ENCODE results near the gene TMOD4. TPM values are rescaled to one million over a fixed set of nuclear protein-coding genes. Genes with fewer than 3 reads are reported as not detected.

The TMOD4 gene
- total RNA-seq, 1 donor from 2014 or later = not detected

DNA sequence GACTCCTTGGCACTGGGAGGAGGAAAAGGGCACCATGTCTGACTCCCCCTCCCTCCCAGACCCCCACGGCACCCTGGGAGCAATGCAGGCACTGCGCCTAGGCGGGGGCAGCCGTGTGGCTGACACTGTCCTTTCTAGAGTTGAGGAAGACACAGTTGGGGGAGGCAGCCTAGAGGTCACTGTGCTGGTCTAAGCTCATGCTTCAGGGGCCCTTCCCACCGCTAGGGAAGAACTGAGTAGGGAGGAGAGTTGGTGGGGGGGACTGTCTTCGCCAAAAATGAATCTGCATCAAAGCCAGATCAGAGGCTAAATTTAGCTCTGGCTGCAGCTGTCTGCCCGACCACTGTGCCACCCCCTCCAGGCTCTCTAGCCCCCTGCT, 32.7 kb downstream of the TMOD4 start:
- Histone ChIP-seq H3K36me3 (ENCODE audit: control insufficient read depth, insufficient read depth, low read length) (no peaks in the 10 kb centered on the region), H3K27me3 (ENCODE audit: control insufficient read depth, insufficient read depth, low read length) (peaks cover 2% of the 10 kb centered on the region), H3K4me3 (ENCODE audit: low read depth, low read length) (no peak overlapping the region)
- FAIRE-seq (no peak), DNase-seq (ENCODE audit: low read depth) (no peak)
- TF ChIP-seq, protein P1, sequence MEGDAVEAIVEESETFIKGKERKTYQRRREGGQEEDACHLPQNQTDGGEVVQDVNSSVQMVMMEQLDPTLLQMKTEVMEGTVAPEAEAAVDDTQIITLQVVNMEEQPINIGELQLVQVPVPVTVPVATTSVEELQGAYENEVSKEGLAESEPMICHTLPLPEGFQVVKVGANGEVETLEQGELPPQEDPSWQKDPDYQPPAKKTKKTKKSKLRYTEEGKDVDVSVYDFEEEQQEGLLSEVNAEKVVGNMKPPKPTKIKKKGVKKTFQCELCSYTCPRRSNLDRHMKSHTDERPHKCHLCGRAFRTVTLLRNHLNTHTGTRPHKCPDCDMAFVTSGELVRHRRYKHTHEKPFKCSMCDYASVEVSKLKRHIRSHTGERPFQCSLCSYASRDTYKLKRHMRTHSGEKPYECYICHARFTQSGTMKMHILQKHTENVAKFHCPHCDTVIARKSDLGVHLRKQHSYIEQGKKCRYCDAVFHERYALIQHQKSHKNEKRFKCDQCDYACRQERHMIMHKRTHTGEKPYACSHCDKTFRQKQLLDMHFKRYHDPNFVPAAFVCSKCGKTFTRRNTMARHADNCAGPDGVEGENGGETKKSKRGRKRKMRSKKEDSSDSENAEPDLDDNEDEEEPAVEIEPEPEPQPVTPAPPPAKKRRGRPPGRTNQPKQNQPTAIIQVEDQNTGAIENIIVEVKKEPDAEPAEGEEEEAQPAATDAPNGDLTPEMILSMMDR (IDR thresholded peaks at IDR 0.05; ENCODE audit: insufficient read depth, low read length, severe bottlenecking) = no peak

DNA sequence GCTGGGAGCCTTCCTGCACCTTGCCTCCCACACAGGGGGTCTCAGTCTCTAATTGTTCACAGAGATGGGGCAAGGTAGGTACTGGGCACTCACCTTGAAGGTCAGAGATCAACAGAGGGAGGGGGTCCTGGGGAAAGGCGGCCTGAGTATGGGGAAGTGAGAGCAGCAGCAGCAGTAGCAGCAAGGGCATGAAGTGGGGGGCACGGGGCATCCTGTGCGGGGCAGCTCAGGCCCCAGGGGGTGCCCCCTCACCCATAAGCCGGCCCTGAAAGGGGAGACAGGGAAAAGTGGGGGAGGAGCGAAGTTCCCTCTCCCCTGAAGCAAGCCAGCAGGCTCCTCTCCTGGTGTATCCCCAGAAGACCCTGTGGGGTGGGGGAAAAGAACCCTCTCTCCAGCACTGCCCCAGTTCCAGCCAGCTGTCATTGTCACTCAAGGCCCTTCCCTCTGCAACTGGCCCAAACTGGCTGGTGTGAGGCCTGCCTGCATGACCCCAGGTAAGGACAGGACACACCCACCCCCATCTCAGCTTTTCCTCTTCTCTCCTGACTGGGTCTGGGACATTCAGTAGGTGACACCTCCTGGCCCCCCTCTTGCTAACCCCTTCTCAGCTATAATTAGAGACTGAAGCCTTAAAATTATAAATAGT, 33.2 kb downstream of the TMOD4 start:
- Histone ChIP-seq H3K36me3 (ENCODE audit: control insufficient read depth, insufficient read depth, low read length) (no peaks in the 10 kb centered on the region), H3K4me3 (ENCODE audit: low read depth, low read length) (no peak overlapping the region), H3K27me3 (ENCODE audit: control insufficient read depth, insufficient read depth, low read length) (peaks cover 2% of the 10 kb centered on the region)
- no peak for DNase-seq (ENCODE audit: low read depth)
- FAIRE-seq = no peak
- TF ChIP-seq, protein P1 (IDR thresholded peaks at IDR 0.05; ENCODE audit: insufficient read depth, low read length, severe bottlenecking) = no peak

DNA sequence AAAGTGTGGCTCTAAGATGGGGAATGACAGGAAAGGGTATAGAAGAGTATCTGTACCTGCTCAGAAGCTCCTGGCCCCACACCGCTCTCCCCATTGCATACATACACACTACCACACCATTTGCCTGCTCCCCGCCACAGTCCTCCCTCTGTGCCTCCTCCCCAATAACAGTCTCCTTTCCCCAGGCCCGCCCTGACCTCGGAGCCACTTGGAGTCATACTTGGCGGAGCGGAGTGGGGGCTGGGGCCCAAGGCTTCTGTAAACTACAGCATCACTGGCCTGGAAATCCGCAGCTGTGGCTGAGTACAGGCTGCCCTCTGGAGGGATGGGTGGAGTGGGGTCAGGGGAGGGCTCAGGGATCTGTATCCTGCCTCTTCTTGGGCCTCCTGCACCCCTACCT, 38.0 kb downstream of the TMOD4 start:
- Histone ChIP-seq H3K27me3 (ENCODE audit: control insufficient read depth, insufficient read depth, low read length) (no peaks in the 10 kb centered on the region), H3K4me3 (ENCODE audit: low read depth, low read length) (no peak overlapping the region), H3K36me3 (ENCODE audit: control insufficient read depth, insufficient read depth, low read length) (no peaks in the 10 kb centered on the region)
- no peak for DNase-seq (ENCODE audit: low read depth)
- FAIRE-seq = peak; percentile 52
- TF ChIP-seq, protein P1 (IDR thresholded peaks at IDR 0.05; ENCODE audit: insufficient read depth, low read length, severe bottlenecking) = no peak

DNA sequence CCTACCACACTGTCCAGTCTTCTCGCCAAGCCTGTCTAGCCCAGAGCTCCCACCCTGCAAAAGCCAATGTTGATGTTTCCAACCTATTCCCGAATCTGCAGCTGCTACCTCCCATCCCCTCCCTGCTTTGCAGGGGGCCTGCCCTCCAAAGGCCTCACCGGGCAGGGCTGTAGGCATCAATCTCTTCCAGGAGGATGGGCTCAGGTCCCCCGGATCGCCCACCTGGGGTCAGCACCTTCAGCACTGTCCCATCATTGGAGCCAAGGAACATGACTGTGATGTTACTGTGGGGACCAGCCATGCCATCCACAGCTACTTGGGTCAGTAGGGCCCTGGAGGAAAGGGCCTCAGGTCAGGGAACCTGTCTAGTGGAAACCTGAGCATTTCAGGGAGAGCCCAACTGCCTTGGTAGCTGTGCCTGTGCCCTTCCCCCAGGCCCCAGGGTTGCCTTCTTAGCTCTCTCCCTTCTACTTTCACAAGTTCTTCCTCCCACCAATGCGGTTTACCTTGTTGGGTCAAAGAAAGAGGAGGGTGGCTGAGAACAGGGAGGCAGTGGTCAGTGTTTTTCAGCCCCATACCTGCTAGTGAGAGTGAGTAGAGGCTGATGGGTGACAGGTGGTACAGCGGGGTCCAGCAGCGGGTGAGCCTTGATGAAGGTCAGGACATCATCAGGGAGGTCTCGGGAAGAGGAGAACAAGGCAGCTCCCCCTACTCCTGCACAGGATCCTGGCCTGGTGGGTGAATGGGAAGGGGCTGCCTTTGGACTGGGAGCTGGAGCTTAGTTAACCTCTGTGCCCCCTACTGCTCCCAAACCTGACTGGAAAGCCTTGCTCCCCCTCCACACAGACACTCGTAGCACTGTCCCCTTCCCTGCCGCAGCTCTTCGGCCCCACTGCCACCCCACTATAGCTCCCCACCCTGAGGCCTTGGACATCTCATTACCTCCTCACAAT, 40.1 kb downstream of the TMOD4 start:
- no peak for FAIRE-seq
- Histone ChIP-seq H3K27me3 (ENCODE audit: control insufficient read depth, insufficient read depth, low read length) (no peaks in the 10 kb centered on the region), H3K36me3 (ENCODE audit: control insufficient read depth, insufficient read depth, low read length) (no peaks in the 10 kb centered on the region), H3K4me3 (ENCODE audit: low read depth, low read length) (no peak overlapping the region)
- no peak for DNase-seq (ENCODE audit: low read depth)
- TF ChIP-seq, protein P1 (IDR thresholded peaks at IDR 0.05; ENCODE audit: insufficient read depth, low read length, severe bottlenecking) = no peak

DNA sequence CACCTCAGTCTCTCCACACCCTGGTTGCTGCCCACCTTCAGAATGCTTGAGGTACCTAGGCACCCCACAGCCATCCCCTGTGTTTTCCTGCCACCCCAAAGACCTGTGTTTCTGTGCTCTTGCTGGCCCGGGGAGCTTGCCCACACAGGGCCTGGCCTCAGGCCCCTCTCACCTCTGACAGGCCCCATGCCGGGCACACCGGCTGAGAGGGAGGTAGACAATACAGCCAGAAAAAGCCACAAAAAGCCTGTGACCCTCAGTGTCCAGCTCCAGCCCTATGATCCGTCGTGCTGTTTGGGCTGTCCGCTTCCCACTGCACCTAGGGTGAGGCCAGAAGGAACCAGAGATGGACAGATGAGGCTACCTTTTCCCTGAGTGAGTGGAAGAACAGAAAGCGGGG, 40.8 kb downstream of the TMOD4 start:
- FAIRE-seq (no peak), DNase-seq (ENCODE audit: low read depth) (no peak)
- no peak overlapping the region for H3K4me3 ChIP-seq (ENCODE audit: low read depth, low read length)
- TF ChIP-seq, protein P1 (IDR thresholded peaks at IDR 0.05; ENCODE audit: insufficient read depth, low read length, severe bottlenecking) = no peak
- H3K27me3 ChIP-seq (ENCODE audit: control insufficient read depth, insufficient read depth, low read length) = no peaks in the 10 kb centered on the region
- no peaks in the 10 kb centered on the region for H3K36me3 ChIP-seq (ENCODE audit: control insufficient read depth, insufficient read depth, low read length)
